Neural progenitor cell (in vitro differentiated cells): ENCODE data around the gene RRM1. TPM values are rescaled to one million over a fixed set of nuclear protein-coding genes. Genes with fewer than 3 reads are reported as not detected.

Experiments used
- DNase-seq: peaks from one replicate; pipeline ENCODE4 v3.0.0-alpha.2; 2016; ENCODE audit warnings: low spot score
- H2AFZ ChIP-seq: fragments of 200-600 bp; sonication (generic); replicated peaks from 2 replicates; pipeline ENCODE4 v1.6.1; 2016; ENCODE audit warnings: antibody characterized with exemption
- H3F3A ChIP-seq: fragments of 200-600 bp; sonication (generic); 2 replicates; pipeline ENCODE4 v1.6.1; 2016; ENCODE audit warnings: antibody characterized with exemption, low read depth
- H3K27ac ChIP-seq: fragments of 200-600 bp; sonication (generic); 2 replicates; pipeline ENCODE4 v1.5.1; 2016; ENCODE audit warnings: mild to moderate bottlenecking
- H3K27me3 ChIP-seq: fragments of 200-600 bp; sonication (generic); 2 replicates; pipeline ENCODE4 v1.6.1; 2016; ENCODE audit warnings: mild to moderate bottlenecking, moderate library complexity
- H3K36me3 ChIP-seq: fragments of 200-600 bp; sonication (generic); 2 replicates; pipeline ENCODE4 v1.5.1; 2016
- H3K4me1 ChIP-seq: fragments of 200-600 bp; sonication (generic); 2 replicates; pipeline ENCODE4 v1.6.1; 2016; ENCODE audit warnings: mixed run types
- H3K4me2 ChIP-seq: fragments of 200-600 bp; sonication (generic); 2 replicates; pipeline ENCODE4 v1.6.1; 2016
- H3K4me3 ChIP-seq: fragments of 200-600 bp; sonication (generic); 2 replicates; pipeline ENCODE4 v1.5.1; 2016
- H3K79me2 ChIP-seq: fragments of 200-600 bp; sonication (generic); 2 replicates; pipeline ENCODE4 v1.6.1; 2016; ENCODE audit warnings: low read depth
- H3K9ac ChIP-seq: fragments of 200-600 bp; sonication (generic); 2 replicates; pipeline ENCODE4 v1.6.1; 2016
- H3K9me3 ChIP-seq: fragments of 200-600 bp; sonication (generic); 2 replicates; pipeline ENCODE4 v1.5.1; 2016; ENCODE audit warnings: low read depth
- H4K20me1 ChIP-seq: fragments of 200-600 bp; sonication (generic); 2 replicates; pipeline ENCODE4 v1.6.1; 2016; ENCODE audit warnings: low read depth
- H3K27ac Mint-ChIP-seq: 3 replicates; pipeline ENCODE4 v1.8.0; 2021; ENCODE audit warnings: mixed read lengths
- H3K27me3 Mint-ChIP-seq: 2 replicates; pipeline ENCODE4 v1.8.0; 2022; ENCODE audit warnings: low read depth, mild to moderate bottlenecking, inconsistent platforms, moderate library complexity, mixed read lengths; ENCODE audit not compliant: insufficient read depth
- H3K36me3 Mint-ChIP-seq: 3 replicates; pipeline ENCODE4 v1.8.0; 2021; ENCODE audit warnings: mixed read lengths
- H3K4me1 Mint-ChIP-seq: 3 replicates; pipeline ENCODE4 v1.8.0; 2021; ENCODE audit warnings: mixed read lengths
- H3K4me3 Mint-ChIP-seq: 3 replicates; pipeline ENCODE4 v1.8.0; 2021; ENCODE audit warnings: mild to moderate bottlenecking, moderate library complexity, mixed read lengths
- H3K9me3 Mint-ChIP-seq: 3 replicates; pipeline ENCODE4 v1.8.0; 2020; ENCODE audit warnings: mixed read lengths
- EZH2 ChIP-seq: fragments of 200-600 bp; sonication (generic); IDR thresholded peaks from 2 replicates; pipeline ENCODE4 v1.6.1; 2017; ENCODE audit warnings: antibody characterized with exemption, mild to moderate bottlenecking, moderate library complexity
- EZH2phosphoT487 ChIP-seq: fragments of 200-600 bp; sonication (generic); IDR thresholded peaks from 2 replicates; pipeline ENCODE4 v1.6.1; 2017; ENCODE audit warnings: antibody characterized with exemption
- total RNA-seq: library from RNA; depleted of rRNA; stranded (reverse); fragments of >200 nt; gene quantifications from 2 replicates; pipeline ENCODE4 v1.2.3, GENCODE V29; 2015; ENCODE audit warnings: low replicate concordance
- TF ChIP-seq, protein P1 (sequence below): fragments of 200-600 bp; sonication (generic); IDR thresholded peaks from 2 replicates; pipeline ENCODE4 v1.5.1; 2017; ENCODE audit warnings: antibody characterized with exemption, mild to moderate bottlenecking

RRM1 gene
- total RNA-seq, 1 donor from 2014 or later, result 264 TPM

DNA sequence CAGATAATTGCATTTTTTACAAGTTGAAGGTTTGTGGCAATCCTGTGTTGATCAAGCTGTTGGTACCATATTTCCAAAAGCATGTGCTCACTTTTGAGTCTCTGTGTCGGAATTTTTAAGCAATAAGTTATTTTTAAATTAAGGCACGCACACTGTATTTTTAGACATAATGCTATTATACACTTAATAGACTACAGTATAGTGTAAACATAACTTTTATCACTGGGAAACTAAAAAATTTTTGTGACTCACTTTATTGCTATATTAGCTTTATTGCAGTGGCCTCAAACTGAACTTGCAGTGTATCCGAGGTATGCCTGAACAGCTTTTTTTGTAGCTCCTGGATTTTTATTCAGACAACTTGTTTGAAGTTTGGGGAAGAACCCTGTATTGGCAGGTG is 31.3 kb upstream of the RRM1 start:
- H3K27me3 ChIP-seq, result no peaks in the 10 kb centered on the region
- no peaks in the 10 kb centered on the region for H3K4me1 ChIP-seq
- H3K4me1 Mint-ChIP-seq, result no peaks in the 10 kb centered on the region
- no peak overlapping the region for H3K4me3 Mint-ChIP-seq
- H3K4me3 ChIP-seq, result no peak overlapping the region
- H3K79me2 ChIP-seq, result no peaks in the 10 kb centered on the region
- H3K9ac ChIP-seq, result no peak overlapping the region
- TF ChIP-seq, protein P1, sequence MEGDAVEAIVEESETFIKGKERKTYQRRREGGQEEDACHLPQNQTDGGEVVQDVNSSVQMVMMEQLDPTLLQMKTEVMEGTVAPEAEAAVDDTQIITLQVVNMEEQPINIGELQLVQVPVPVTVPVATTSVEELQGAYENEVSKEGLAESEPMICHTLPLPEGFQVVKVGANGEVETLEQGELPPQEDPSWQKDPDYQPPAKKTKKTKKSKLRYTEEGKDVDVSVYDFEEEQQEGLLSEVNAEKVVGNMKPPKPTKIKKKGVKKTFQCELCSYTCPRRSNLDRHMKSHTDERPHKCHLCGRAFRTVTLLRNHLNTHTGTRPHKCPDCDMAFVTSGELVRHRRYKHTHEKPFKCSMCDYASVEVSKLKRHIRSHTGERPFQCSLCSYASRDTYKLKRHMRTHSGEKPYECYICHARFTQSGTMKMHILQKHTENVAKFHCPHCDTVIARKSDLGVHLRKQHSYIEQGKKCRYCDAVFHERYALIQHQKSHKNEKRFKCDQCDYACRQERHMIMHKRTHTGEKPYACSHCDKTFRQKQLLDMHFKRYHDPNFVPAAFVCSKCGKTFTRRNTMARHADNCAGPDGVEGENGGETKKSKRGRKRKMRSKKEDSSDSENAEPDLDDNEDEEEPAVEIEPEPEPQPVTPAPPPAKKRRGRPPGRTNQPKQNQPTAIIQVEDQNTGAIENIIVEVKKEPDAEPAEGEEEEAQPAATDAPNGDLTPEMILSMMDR, result no peak
- no peak for TF ChIP-seq EZH2
- no peak for TF ChIP-seq EZH2phosphoT487
- no peak overlapping the region for H3K27ac Mint-ChIP-seq
- H4K20me1 ChIP-seq, result no peaks in the 10 kb centered on the region
- no peaks in the 10 kb centered on the region for H3K9me3 Mint-ChIP-seq
- H3K27me3 Mint-ChIP-seq, result no peaks in the 10 kb centered on the region
- H3K36me3 ChIP-seq, result no peaks in the 10 kb centered on the region
- DNase-seq, result no peak
- no peak overlapping the region for H3K4me2 ChIP-seq
- no peak overlapping the region for H3K27ac ChIP-seq
- H3F3A ChIP-seq, result no peaks in the 10 kb centered on the region
- no peaks in the 10 kb centered on the region for H3K9me3 ChIP-seq
- no peaks in the 10 kb centered on the region for H3K36me3 Mint-ChIP-seq
- no peak overlapping the region for H2AFZ ChIP-seq

- H3K36me3 Mint-ChIP-seq, result no peaks in the 10 kb centered on the region
- H3K27me3 Mint-ChIP-seq, result no peaks in the 10 kb centered on the region
- Histone ChIP-seq H3F3A (no peaks in the 10 kb centered on the region), H3K36me3 (no peaks in the 10 kb centered on the region), H3K4me3 (no peak overlapping the region), H3K4me2 (no peak overlapping the region), H3K79me2 (no peaks in the 10 kb centered on the region), H3K9me3 (no peaks in the 10 kb centered on the region), H2AFZ (no peak overlapping the region), H3K4me1 (no peaks in the 10 kb centered on the region), H4K20me1 (no peaks in the 10 kb centered on the region), H3K27me3 (no peaks in the 10 kb centered on the region), H3K9ac (no peak overlapping the region), H3K27ac (no peak overlapping the region)
- no peaks in the 10 kb centered on the region for H3K4me1 Mint-ChIP-seq
- no peak for DNase-seq
- no peak overlapping the region for H3K4me3 Mint-ChIP-seq
- TF ChIP-seq EZH2 (no peak), EZH2phosphoT487 (no peak)
- TF ChIP-seq, protein P1, result no peak
- no peak overlapping the region for H3K27ac Mint-ChIP-seq
- no peaks in the 10 kb centered on the region for H3K9me3 Mint-ChIP-seq
These were observed 30.2 kb upstream of the RRM1 start for GRCh38 chr11:4064278-4064955.

GRCh38 chr11:4065086-4065485 is 29.5 kb upstream of the RRM1 start:
- TF ChIP-seq EZH2phosphoT487 (no peak), EZH2 (no peak)
- TF ChIP-seq, protein P1, result no peak
- no peak overlapping the region for H3K9ac ChIP-seq
- H3K4me1 ChIP-seq, result no peaks in the 10 kb centered on the region
- no peak overlapping the region for H3K4me2 ChIP-seq
- H3K4me3 ChIP-seq, result no peak overlapping the region
- no peaks in the 10 kb centered on the region for H4K20me1 ChIP-seq
- H3K79me2 ChIP-seq, result no peaks in the 10 kb centered on the region
- H3F3A ChIP-seq, result no peaks in the 10 kb centered on the region
- no peaks in the 10 kb centered on the region for H3K9me3 ChIP-seq
- Mint-ChIP-seq H3K4me3 (no peak overlapping the region), H3K27ac (no peak overlapping the region), H3K4me1 (no peaks in the 10 kb centered on the region), H3K9me3 (no peaks in the 10 kb centered on the region), H3K27me3 (no peaks in the 10 kb centered on the region), H3K36me3 (no peaks in the 10 kb centered on the region)
- no peak for DNase-seq
- no peak overlapping the region for H2AFZ ChIP-seq
- H3K27me3 ChIP-seq, result no peaks in the 10 kb centered on the region
- H3K27ac ChIP-seq, result no peak overlapping the region
- H3K36me3 ChIP-seq, result no peaks in the 10 kb centered on the region
